Gastroesophageal sphincter (tissue), 4 donors: ENCODE measurements around the gene PDE4B. TPM values are rescaled to one million over a fixed set of nuclear protein-coding genes. Genes with fewer than 3 reads are reported as not detected.

ENCODE experiments used
- ATAC-seq: fragments of 150-250 bp; one replicate; pipeline ENCODE4 v1.9.1; 2016; ENCODE audit warnings: mild to moderate bottlenecking, moderate library complexity
- H3K27ac ChIP-seq, 4 donors: fragments of 200-600 bp; sonication (generic) in 3 of 4; 1 replicate in 3 of 4; 2 replicates in 1 of 4; pipeline ENCODE4 v1.5.1; 2016 to 2019
- H3K27me3 ChIP-seq: fragments of 200-600 bp; sonication (generic); one replicate; pipeline ENCODE4 v1.5.1; 2019
- H3K36me3 ChIP-seq, 2 donors: fragments of 200-600 bp; sonication (generic); one replicate each; pipeline ENCODE4 v1.5.1; 2019; ENCODE audit warnings: control low read depth in 1 of 2
- H3K4me1 ChIP-seq, 3 donors: fragments of 200-600 bp; sonication (generic); 1 replicate in 2 of 3; 2 replicates in 1 of 3; pipeline ENCODE4 v1.5.1; 2016 to 2019; ENCODE audit warnings: control low read depth in 2 of 3
- H3K4me3 ChIP-seq, 2 donors: fragments of 200-600 bp; sonication (generic); one replicate each; pipeline ENCODE4 v1.5.1; 2019; ENCODE audit warnings: mild to moderate bottlenecking in 1 of 2, moderate library complexity in 1 of 2
- H3K9me3 ChIP-seq, 3 donors: fragments of 200-600 bp; sonication (generic); one replicate each; pipeline ENCODE4 v1.5.1; 2017 to 2019; ENCODE audit warnings: control low read depth in 2 of 3
- EP300 ChIP-seq: sonication (generic); formaldehyde crosslinking; IDR thresholded peaks from one replicate; pipeline ENCODE4 v1.6.1; 2017; ENCODE audit warnings: antibody characterized with exemption, mild to moderate bottlenecking
- POLR2A ChIP-seq, 2 donors: fragments of 450-650 bp; IDR thresholded peaks; one replicate each; pipeline ENCODE4 v1.6.1; 2017; ENCODE audit warnings: antibody characterized with exemption in 2 of 2, mild to moderate bottlenecking in 2 of 2, moderate library complexity in 1 of 2
- POLR2AphosphoS5 ChIP-seq: sonication (generic); formaldehyde crosslinking; IDR thresholded peaks from one replicate; pipeline ENCODE4 v1.6.1; 2017; ENCODE audit warnings: antibody characterized with exemption
- WGBS, 2 donors: methylation state at CpG; one replicate each; pipeline ENCODE4 v1.1.5; 2018; ENCODE audit warnings: low coverage in 1 of 2; 5-methylcytosine and 5-hydroxymethylcytosine counted together
- total RNA-seq, 4 donors: library from RNA; depleted of rRNA; stranded (reverse); fragments of >200 nt; gene quantifications; one replicate each; pipeline ENCODE4 v1.1.0, GENCODE V29; 2016
- TF ChIP-seq, protein P1 (sequence below), 4 experiments: fragments of 200-600 bp in 2 of 4; fragments of 450-650 bp in 2 of 4; sonication (generic) in 1 of 4; IDR thresholded peaks; one replicate each; pipeline ENCODE4 v1.5.1; 2017 to 2019; ENCODE audit warnings: antibody characterized with exemption in 4 of 4, mild to moderate bottlenecking in 2 of 4, moderate library complexity in 2 of 4

The PDE4B gene
- total RNA-seq, result 10 to 100 TPM in 2 of 4 donors, 1 to 10 TPM in 2; 5.9 to 16.2 (median 8.8) TPM

DNA sequence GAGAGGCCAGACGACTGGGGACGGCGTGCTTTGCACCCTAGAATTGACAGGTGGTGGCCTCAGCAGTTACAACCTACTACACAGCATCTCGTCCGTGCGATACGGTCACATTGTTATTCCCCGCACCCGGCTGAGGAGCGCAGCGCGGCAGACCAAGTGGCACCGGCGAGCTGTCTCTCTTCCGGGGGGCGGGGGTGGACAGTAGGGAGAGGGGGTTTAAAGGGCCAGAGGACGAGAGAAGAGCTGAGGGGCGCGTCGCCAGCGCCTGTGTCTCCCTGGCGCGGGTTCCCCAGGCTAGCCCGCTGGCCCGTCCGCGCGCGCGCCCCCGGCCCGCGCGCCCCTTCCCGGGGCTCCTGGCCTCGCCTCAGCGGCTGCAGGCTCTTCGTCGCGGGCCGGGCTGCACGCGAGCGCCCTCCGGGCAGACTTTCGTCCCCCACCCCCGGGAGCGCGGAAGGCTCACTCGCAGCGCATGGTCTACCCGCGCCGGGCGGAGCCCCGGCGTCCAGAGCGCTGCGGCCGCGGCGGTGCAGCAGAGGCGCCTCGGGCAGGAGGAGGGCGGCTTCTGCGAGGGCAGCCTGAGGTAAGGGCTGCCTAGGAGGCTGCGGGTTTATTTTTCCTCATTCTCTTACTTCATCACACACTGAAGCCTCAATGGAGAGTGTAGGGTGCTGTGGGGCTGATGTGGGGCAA lies at the start of gene PDE4B:
Gene PDE4B, plus strand, starts transcription at position 227 of the 690 bp plus-strand sequence.
- H3K4me1 ChIP-seq, result peaks cover 0 to 11% (median 0%) of the 10 kb centered on the region in 3 donors
- no peak for TF ChIP-seq POLR2AphosphoS5
- no peak for TF ChIP-seq POLR2A (IDR thresholded peaks at IDR 0.05)
- no peak for TF ChIP-seq EP300
- TF ChIP-seq, protein P1, sequence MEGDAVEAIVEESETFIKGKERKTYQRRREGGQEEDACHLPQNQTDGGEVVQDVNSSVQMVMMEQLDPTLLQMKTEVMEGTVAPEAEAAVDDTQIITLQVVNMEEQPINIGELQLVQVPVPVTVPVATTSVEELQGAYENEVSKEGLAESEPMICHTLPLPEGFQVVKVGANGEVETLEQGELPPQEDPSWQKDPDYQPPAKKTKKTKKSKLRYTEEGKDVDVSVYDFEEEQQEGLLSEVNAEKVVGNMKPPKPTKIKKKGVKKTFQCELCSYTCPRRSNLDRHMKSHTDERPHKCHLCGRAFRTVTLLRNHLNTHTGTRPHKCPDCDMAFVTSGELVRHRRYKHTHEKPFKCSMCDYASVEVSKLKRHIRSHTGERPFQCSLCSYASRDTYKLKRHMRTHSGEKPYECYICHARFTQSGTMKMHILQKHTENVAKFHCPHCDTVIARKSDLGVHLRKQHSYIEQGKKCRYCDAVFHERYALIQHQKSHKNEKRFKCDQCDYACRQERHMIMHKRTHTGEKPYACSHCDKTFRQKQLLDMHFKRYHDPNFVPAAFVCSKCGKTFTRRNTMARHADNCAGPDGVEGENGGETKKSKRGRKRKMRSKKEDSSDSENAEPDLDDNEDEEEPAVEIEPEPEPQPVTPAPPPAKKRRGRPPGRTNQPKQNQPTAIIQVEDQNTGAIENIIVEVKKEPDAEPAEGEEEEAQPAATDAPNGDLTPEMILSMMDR (IDR thresholded peaks at IDR 0.05), result no peak
- H3K27ac ChIP-seq, result no peak within 1 kb of the TSS
- peaks cover 0 to 6% (median 0%) of the 10 kb centered on the region in 3 donors for H3K9me3 ChIP-seq
- no peaks in the 10 kb centered on the region for H3K36me3 ChIP-seq
- peak; percentile 35 for ATAC-seq
- WGBS, 2 donors, result 0% methylated on average over 13 of the region's 67 CpGs; no CpG with 5 or more reads in 1 of the 2 donors
- peaks cover 51% of the 10 kb centered on the region for H3K27me3 ChIP-seq
- peak within 1 kb of the TSS in 1 of 2 donors; percentile 42 for H3K4me3 ChIP-seq

DNA sequence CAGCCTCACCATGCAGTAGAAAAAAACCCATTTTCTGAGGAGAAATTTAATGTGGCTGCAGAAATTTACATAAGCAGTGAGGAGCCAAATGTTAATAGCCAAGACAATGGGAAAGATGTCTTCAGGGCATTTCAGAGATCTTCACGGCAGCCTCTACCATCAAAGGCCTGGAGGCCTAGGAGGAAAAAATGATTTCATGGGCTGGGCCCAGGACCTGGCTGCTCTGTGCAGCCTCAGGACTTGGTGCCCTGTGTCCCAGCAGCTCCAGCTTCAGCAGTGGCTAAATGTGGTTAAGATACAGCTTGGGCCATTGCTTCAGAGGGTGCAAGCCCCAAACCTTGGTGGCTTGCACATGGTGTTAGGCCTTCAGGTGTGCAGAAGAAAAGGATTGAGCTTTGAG lies 48.0 kb upstream of the PDE4B start:
- Histone ChIP-seq H3K27me3 (peaks cover 4% of the 10 kb centered on the region), H3K9me3 (peaks cover 0 to 22% (median 0%) of the 10 kb centered on the region in 3 donors), H3K4me1 (no peaks in the 10 kb centered on the region), H3K27ac (no peak overlapping the region), H3K36me3 (no peaks in the 10 kb centered on the region), H3K4me3 (no peak overlapping the region)
- TF ChIP-seq POLR2AphosphoS5 (no peak), POLR2A (IDR thresholded peaks at IDR 0.05) (no peak), EP300 (no peak)
- TF ChIP-seq, protein P1 (IDR thresholded peaks at IDR 0.05), result no peak
- 67 to 100% methylated on average over 1 of the region's 1 CpG for WGBS, 2 donors
- no peak for ATAC-seq

DNA sequence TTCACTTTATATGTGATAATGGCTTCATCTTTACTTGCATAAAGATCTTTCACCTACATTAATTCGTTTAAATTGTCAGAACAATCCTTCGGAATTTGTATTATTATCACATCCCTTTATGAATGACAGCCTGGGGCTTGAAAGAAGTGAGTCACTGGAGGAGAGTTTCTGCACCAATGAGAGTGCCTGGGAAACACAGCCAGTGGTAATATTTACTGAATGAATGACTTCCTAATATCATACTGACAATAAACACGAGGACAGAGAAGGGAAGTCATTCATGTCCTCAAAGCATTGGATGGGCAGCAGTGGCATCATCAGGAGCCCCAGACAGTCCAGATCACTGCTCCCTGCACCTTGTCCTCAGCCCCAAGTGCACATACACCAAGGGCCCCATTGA lies 40.7 kb upstream of the PDE4B start:
- H3K36me3 ChIP-seq, result no peaks in the 10 kb centered on the region
- no peaks in the 10 kb centered on the region for H3K4me1 ChIP-seq
- WGBS, 2 donors, result 55 to 71% methylated on average over 3 of the region's 3 CpGs
- TF ChIP-seq POLR2AphosphoS5, result no peak
- no peak for ATAC-seq
- no peaks in the 10 kb centered on the region for H3K27me3 ChIP-seq
- H3K9me3 ChIP-seq, result no peaks in the 10 kb centered on the region
- H3K27ac ChIP-seq, result no peak overlapping the region
- no peak overlapping the region for H3K4me3 ChIP-seq

DNA sequence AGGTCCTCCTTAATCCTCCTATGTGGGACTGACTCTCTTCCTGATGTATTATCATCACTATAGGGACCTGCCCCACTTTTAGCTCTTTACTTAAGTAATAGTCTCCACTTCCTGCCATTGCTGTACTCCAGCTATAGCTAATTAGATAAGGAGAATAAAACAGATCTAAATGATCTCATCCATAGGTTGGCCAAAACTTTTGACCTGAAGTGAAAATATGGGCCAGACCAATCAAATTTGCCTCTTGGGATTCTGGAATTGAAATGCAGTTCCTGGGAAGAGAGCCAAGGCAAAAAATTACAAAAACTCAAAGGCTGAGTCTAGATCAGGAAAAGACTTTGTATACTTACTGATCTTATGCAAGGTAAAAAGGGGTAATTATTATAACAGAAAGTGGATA lies 36.1 kb upstream of the PDE4B start:
- TF ChIP-seq, protein P1 (IDR thresholded peaks at IDR 0.05), result no peak
- TF ChIP-seq EP300 (no peak), POLR2AphosphoS5 (no peak), POLR2A (IDR thresholded peaks at IDR 0.05) (no peak)
- no peaks in the 10 kb centered on the region for H3K9me3 ChIP-seq

DNA sequence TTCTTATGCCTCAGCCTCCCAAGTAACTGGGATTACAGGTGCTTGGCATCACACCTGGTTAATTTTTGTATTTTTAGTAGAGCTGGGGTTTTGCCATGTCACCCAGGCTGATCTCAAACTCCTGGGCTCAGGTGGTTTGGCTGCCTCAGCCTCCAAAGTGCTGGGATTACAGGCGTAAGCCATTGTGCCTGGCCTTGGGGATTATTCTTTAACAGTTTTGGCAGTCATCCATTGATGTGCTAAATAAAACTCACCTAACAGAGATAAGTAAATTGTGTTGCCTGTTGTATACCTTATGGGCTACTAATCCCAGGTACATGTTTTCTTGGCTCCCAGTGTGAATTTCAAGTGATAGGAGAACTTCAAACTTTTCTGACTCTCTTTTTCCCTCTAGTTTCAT lies 35.2 kb upstream of the PDE4B start:
- Histone ChIP-seq H3K27ac (no peak overlapping the region), H3K27me3 (no peaks in the 10 kb centered on the region), H3K4me1 (no peaks in the 10 kb centered on the region), H3K36me3 (no peaks in the 10 kb centered on the region), H3K9me3 (no peaks in the 10 kb centered on the region), H3K4me3 (no peak overlapping the region)
- no peak for TF ChIP-seq POLR2A (IDR thresholded peaks at IDR 0.05)
- no peak for TF ChIP-seq POLR2AphosphoS5
- no peak for TF ChIP-seq EP300
- TF ChIP-seq, protein P1 (IDR thresholded peaks at IDR 0.05), result no peak
- WGBS, 2 donors, result 100% methylated on average over 1 of the region's 1 CpG; no CpG with 5 or more reads in 1 of the 2 donors
- ATAC-seq, result no peak

More for the DNA sequence above, 36.1 kb upstream of the PDE4B start:
- Histone ChIP-seq H3K27me3 (no peaks in the 10 kb centered on the region), H3K4me1 (no peaks in the 10 kb centered on the region), H3K36me3 (no peaks in the 10 kb centered on the region), H3K27ac (no peak overlapping the region), H3K4me3 (no peak overlapping the region)
- no peak for ATAC-seq
